CD4-positive, alpha-beta T cell treated with Interleukin-15 for 1 hour (primary cell): Measurements from ENCODE around the gene USB1.
"Not testable (repeated sequence)": the region's sequence is repeated elsewhere in the genome, so short reads cannot be mapped to it uniquely, and the experiment has no call there.

Source experiments
- DNase-seq: peaks from one replicate; pipeline ENCODE4 v3.0.0-alpha.2; 2020

The USB1 gene

DNA sequence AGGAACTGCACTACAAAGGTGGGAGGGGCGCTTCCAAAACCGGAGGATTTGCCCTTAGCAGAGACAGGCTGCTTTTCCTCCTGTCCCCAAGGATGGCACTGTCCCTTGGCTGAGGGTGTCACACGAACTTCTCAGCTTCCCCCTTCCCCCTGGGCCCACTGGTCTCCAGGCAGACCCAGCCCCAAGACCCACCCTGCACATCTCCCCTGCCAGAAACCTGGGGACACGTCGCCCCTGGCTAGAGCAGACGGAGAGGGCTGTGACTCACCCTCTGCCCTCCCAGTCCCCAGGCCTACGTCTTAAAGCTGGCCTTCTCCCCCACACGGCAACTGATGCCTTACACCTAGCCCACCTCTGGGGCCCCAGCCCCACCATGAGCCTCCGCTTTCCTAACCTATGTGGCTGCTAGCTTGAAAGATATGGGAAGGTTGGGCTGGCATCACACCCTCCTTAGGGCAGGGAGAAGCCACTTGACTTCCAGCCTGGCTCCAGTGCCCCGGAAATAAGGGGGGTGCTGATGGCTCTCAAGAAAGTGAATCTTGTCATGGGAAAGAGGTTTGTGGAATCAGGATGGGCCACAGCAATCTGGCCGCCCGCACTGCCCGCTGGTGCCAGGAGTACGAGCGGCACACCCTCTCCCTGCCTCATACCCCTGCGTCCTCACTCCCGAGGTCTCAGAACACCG is 5.3 kb upstream of the USB1 start:
- no peak for DNase-seq

DNA sequence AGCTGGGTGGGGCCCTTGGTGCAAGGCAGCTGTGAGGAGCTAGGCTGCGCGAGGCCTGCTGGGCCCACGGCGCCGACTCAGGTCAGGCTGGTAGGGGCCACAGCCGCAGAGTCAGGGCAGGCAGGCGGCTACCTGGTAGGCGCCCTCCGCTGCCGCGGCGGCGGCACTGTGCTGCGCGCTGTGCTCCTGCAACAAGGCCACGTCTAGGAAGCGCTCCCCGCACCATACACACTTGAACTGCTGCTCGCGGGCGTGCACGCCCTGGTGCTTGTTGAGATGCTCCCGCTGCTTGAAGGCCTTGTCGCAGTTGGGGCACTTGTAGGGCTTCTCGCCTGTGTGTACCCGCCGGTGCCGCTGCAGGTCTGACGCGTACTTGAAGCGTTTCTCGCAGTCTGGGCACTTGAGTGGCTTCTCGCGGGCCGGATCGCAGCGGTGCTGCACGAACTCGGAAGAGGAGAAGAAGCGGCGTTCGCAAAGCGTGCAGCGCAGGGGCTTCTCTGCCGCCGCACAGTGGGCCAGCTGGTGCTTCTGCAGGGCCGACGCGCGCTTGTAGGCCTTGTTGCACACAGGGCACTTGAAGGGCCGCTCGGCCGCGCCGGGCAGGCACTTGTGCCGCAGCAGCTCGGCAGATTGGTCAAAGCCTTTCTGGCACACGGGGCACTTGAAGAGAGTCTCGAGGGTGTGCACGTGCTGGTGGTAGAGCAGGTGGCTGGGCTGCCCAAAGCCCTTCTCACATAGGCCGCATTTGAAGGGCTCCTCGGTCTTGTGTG is 4.6 kb upstream of the USB1 start:
- DNase-seq: no peak

DNA sequence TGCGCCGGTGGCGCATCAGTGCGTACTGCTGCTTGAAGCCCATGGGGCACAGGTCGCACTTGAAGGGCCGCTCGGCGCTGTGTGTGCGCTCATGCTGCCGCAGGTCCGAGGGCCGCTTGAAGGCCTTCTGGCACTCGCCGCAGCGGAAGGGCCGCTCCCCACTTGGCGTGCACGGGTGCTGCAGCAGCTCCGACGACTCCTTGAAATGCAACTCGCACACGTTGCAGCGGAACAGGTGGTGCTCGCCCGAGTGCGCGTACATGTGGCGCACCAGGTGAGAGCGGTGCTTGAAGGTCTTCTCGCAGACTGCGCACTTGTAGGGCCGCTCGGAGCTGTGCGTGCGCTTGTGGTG is 4.1 kb upstream of the USB1 start:
- no peak for DNase-seq

DNA sequence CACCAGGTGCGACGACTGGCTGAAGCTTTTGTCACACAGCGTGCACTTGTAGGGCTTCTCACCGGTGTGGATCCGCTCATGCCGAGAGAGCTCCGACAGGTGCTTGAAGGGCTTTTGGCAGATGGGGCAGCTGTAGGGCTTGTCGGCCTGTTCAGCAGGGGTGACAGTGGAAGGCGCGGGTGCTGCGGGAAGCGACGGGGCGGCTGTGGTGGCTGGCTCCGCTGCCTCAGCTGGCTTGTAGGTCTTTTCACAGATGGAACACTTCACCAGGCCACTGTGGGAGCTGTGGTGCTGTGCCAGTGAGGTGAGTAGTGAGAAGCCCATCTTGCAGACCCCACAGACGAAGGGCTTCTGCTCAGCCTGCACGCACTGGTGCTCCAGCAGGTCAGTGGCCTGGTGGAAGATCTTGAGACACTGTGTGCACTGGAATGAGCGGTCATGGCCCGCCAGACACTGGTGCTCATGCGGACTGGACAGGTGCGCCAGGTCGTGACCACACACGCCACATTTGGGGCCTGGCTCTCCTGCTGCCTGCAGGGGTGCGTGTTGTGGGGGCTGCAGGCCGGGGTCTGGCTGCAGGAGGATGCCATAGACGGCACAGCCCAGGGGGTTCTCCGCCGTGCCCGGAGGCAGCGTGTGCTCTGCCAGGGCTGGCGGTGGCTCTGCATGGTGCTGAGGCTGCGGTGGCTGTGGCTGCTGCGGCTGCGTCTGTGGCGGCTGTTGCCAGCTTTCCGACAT is 3.5 kb upstream of the USB1 start:
- DNase-seq: no peak

DNA sequence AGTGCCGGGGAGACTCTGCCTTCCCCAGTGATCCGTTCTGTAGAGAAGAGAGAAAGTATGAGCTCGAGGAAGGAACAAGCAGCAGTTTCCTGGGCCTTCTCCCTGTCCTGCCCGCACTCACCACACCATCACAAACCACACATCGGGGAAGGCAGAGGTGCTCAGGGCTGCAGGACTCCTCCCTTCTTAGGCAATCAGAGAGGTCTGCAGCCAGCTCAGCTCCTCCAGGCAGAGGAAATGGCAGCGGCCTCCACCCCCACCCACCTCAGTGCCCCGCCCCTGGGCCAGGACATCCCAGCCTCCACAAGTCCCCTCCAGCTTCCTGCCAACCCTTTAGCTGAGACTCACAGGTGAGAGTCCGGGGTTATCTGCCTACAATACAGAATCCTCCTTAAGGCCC is 2.7 kb upstream of the USB1 start:
- peak; percentile 55 for DNase-seq

DNA sequence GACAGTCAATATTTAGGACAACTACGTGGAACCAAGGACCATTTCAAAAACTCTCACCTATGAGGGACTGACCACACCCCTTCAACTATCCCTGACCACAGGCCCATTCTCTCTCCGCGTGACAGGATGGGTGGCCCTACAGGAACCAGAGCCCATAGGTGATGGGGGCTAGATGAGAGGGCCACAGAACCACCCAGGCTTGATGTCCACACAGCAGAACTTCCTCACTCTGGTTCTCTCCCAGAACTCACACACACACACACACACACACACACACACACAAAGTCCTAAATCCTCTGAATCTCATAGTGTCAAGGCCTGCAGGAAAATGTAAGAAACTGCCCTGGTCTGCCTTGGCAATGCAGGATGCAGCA is 2.2 kb upstream of the USB1 start:
- DNase-seq: no peak

DNA sequence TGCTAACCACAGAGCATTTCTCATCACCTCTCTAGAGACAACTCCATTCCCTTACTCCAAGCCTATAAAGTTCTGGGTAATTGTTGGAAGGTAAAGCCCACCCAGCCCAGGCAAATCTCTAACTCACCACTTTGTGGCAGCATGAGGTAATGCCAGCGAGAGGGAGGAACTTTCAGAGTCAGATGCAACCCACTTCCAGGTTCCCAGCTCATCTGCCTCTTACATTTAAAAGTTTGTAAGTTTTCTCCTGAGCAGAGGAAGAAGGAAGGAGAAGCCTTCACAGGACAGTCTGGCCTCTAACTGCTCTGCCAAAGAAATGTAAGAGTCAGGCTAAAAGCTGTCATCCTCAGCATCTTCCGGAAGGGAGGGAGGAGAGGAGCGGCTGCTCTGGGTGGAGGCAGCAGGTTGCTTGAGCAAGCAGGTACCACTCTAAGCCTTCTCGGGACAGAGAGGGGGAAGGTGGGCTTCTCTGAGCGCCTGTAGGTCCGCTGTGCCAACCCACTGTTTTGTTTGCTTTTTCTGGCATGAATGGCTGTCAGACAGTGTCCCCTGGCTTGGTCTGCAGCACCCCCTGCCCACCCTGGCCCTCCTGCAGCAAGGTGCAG is 1.7 kb upstream of the USB1 start:
- DNase-seq: no peak

DNA sequence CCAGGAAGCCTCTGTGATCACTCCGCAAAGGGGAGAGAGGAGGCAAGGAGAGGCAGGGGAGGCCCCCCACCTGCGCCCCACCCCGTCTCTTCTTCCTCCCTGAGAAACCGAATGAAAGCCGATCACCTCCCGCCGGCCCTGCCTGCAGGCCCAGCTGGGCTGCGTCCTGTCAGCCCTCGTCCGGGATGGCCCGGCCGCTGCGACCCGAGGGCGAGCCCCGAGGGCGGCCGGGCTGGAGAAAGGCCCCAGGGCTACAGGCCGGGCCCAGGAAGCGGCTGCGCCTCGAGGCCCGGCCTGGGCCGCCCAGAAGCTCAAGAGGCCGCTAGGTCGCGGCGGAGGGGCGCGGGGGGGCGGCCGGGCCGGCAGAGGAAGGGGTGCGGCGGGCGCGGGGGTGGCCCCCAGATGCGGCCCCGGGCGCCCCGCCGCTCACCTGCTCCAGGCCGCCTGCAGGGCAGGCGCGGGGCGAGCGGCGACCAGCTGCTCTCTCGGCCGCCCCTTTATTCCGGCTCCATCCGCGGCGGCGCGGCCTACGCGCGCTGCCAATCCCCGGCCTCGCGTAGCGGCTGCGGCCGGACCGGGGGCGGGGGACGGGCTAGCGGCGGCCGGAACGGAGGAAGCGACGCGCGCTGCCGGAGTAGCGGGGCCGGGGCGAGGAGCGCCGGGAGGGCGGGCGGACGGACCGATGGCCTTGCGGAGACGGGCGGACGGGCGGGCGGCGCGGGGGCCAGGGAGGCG is 1.1 kb upstream of the USB1 start, which contains the start of gene ZNF319:
TSS of gene ZNF319 (minus strand) at position 702 of the 735 bp plus-strand sequence. CDS start 2,407 bp downstream, outside the sequence.
- DNase-seq: no peak

DNA sequence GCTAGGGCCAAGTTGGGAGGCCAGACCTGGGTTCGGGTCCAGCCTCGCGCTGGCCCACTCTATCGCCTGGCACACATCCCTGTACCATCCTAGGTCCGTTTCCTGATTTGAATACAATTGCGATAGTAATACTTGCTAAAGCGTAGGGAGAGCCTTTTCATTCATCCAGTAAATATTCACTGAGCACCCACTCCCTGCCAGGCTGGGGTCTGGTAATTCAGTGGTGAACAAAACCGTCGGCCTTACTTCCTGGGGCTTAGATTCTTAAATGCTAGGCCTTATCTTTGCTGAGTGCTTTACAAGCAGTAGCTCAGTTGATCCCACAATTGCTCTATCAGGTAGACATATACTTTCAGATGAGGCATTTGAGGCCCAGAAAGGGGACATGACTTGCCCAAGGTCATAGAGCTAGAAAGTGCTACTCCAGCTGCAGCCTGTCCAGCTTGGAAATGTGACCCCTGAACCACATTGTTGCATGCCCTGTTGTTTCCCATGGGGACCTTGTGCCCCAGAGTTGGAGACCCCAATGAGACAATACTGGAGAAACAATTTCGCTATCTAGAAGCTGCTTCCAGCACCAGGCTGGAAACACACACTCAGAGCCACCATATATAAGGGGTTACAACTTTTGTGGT is 691 bp downstream of the USB1 start:
- DNase-seq: no peak

DNA sequence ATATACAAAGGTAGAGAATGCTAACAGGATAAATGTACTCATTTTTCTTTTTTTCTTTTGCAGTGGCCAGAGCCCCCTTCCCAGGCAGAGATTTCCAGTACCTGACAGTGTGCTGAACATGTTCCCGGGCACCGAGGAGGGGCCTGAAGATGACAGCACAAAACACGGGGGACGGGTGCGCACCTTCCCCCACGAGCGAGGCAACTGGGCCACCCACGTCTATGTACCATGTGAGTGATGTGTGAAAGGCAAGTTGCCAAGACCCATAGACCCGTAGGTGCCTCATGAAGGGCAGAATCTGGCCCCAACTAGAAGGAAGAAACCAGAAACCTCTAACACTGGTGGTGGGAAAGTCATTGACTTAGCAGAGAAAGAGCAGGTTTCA is 1.2 kb downstream of the USB1 start:
- DNase-seq: no peak

DNA sequence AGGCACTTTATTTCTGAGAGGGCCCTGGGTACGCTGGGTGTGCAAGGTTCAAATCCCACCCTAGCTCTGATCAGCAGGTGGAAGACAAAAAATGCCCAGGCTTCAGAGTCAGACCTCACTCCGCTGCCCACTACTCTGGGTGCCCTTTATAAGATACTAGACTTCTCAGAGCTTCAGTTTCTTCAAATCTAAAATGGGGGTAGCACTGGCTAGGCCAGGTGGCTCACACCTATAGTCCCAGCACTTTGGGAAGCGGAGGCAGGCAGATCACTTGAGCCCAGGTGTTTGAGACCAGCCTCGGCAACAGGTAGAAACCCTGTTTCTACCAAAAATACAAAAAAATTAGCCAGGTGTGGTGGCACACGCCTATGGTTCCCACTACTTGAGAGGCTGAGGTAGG is 1.7 kb downstream of the USB1 start:
- DNase-seq: no peak

DNA sequence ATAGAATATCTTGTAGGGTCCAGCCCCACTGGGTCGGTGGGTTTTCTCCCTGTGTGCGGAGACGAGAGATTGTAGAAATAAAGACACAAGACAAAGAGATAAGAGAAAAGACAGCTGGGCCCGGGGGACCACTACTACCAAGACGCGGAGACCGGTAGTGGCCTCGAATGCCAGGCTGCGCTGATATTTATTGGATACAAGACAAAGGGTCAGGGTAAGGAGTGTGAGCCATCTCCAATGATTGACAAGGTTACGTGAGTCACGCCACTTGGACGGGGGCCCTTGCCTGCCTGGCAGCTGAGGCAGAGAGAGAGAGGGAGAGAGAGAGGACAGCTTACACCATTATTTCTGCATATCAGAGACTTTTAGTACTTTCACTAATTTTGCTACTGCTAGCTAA is 3.5 kb downstream of the USB1 start:
- not testable (repeated sequence) for DNase-seq

DNA sequence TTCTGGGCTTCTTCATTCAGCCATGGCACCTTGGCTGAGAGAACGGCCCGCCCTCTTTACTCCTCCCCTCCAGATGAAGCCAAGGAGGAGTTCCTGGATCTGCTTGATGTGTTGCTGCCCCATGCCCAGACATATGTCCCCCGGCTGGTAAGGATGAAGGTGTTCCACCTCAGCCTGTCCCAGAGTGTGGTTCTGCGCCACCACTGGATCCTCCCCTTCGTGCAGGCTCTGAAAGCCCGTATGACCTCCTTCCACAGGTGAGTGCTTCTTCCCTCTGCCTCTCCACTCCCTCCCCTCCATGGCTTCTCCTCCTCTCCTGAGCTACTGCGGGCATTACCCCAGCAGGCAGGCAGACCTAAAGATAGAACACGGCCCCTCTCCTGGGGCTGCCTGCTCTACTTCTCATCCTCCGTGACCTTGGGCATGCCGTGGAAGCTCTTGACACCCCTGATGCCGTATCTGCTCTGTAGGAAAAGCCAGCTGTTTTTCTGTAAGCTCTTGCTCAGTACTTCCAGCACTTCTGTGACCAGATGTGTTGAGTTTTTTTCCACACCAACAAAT is 8.7 kb downstream of the USB1 start:
- DNase-seq: no peak

DNA sequence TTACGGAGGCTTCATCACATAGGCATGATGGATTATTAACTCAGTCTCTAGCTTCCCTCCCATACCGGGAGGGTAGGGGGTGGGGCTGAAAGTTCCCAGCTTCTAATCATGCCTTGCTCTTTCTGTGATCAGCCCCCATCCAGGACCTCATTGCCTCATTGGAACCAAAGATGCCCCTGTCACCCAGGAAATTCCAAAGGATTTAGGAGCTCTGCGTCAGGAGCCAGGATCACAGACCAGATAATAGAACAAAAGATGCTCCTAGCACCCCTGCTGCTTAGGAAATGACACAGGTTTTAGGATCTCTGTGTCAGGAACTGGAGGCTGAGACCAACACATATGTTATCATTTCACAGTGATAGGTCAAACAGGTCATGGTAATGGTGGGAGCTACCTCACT is 9.7 kb downstream of the USB1 start:
- no peak for DNase-seq

DNA sequence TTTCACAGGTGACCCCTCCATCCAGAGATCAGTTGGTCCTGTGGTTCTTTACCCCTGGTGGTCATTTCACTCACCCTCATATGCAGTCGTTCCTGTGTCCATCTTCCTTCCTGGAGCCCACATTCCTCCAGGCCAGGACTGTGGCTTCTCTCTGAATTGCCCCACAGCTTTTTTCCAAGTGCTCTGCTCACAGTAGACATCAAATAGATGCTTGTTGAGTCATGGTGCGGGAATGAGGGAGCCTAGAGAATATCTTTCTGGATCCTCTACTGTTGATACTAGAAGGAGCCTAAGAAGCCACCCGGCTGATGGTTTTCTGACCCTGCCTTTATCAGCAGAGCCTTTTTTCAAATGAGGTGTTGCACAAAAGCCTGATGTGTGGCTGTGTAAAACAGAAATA is 10.4 kb downstream of the USB1 start:
- no peak for DNase-seq

DNA sequence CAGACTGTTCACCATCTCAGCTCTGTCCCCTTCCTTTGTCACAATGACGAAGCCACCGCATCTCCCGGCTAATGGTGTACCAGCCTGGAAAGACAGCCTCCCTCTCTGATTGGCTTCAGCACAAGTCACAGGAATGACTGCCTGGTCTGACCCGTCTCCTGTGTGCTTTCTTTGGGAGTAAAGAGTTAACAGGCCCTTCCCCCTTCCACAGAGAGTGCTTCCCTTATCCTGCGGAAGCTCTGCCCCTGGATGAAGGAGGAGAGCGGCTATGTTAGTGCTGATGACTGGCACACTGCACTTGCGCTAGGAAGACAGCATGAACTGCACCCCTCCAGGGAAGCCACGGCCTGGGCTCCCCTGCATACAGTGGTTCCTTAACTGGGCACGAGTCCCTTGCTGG is 11.3 kb downstream of the USB1 start:
- no peak for DNase-seq

DNA sequence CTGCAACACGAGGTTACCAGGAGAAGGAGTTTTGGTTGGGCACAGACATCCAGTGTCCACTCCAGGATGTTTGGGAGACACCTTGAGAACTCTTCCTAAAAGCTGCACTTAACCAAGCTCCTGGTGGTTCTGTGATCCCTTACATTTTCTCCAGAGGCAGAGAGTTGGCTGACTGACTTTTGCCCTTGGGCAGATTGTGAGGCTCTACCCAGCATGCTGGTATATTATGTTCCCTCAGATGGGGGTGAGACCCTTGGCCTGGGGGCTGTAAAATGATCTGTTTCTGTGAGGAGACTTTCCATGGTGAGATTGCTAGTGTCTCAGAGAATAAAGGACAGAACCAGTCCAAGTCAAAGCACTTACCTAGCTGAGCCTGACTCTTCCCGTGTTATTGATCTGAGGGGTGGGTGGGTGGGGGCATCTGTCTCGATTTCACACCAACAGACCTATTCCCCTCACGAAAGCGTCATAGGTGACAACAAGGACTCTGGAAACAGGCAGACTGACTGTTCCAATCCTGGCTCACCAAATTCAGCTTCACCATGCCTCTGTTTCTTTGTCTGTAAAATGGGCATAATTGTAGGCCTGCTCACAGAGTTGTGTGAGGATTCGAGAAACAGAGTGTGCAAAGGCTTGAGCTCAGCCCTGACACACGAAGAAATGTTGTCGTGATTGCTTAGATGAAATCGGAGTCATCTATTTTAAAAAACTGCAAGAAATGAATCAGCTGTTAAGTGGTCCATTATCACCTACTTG is 12.2 kb downstream of the USB1 start:
- DNase-seq: no peak

DNA sequence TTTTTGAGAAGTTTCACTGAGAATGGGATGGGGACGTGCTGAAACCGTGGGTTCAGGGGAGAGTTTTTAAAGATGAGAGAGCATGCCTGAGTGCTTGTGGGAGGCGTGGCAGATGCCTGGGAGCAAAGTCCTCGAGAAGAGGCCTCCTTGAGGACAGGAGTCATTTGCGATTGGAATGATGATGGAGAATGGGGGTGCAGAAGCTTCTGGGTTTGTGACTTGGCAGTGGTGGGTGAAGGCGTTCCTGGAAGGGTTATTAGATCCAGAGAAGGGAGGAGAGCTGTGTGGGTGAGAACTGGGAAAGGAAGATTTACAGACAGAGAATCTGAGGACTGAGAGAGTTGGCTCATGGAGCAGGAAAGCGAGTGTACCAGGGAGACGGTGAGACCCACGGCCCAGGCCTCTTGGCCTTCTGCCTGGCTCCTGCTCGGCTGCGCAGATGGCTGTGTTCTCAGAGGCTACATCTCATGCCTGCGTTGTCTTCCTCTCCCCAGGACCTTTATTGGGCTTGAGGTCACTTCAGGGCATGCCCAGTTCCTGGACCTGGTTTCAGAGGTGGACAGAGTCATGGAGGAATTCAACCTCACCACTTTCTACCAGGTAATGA is 15.7 kb downstream of the USB1 start:
- DNase-seq: no peak

DNA sequence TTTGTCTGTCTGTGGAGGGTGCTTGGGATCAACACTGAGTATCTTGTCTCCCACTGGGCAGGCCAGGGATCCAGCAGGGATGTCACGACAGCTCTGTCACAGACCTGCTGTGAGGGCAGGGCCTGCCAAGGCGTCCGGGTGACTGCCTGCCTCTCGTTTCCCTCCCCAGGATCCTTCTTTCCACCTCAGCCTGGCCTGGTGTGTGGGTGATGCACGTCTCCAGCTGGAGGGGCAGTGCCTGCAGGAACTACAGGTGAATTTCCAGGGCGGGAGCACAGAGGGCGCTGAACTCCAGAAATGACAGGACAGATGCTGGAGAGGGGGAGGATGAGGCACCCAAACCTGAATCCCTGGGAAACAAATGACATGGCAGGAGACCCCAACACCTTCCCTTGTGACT is 17.6 kb downstream of the USB1 start:
- DNase-seq: no peak

DNA sequence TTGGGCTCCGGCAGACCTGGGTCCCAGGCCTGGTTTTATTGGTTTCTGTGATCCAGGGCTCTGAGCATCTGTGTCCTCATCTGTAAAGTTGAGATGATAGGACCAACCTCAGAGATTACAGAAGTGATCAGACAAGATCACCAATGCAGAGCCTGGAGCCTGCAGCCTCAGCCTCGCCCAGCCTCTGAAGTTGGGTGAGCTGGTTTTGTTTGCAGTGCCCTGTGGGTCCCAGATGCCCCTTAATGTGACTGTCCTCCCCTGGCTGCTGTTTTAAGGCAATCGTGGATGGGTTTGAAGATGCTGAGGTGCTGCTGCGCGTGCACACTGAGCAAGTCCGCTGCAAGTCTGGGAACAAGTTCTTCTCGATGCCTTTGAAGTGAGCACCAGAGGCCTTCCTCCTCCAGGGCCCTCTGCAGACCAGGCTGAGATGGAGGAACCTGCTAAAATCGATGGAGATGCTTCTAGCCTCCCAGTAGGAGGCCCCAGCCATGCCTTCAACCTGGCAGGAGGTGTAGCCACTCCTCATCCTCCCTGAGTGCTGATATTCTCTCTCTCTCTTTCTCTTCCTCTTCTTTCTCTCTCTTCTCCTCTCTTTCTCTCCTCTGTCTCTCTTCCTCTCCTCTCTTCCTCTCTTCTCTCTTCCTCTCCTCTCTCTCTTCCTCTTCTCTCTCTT is 18.8 kb downstream of the USB1 start:
- DNase-seq: no peak
